IPS-NIHi7 (cell line): ENCODE data around the gene PTPN14.

Source experiments
- DNase-seq: peaks from one replicate; pipeline ENCODE4 v3.0.0; 2012; ENCODE audit warnings: mixed read lengths; ENCODE audit errors: extremely low spot score

Gene PTPN14

GRCh38 chr1:214454569-214455396, 96.6 kb downstream of the PTPN14 start:
- no peak for DNase-seq

- no peak for DNase-seq
Observed at GRCh38 chr1:214453109-214453722, 98.2 kb downstream of the PTPN14 start.

- no peak for DNase-seq
Observed at GRCh38 chr1:214452152-214452784, 99.1 kb downstream of the PTPN14 start.

GRCh38 chr1:214451596-214451995, 99.8 kb downstream of the PTPN14 start:
- DNase-seq: no peak

GRCh38 chr1:214449371-214449770, 102.0 kb downstream of the PTPN14 start:
- no peak for DNase-seq

- DNase-seq: no peak
Observed at GRCh38 chr1:214448536-214448935, 102.9 kb downstream of the PTPN14 start.

- no peak for DNase-seq
Observed at GRCh38 chr1:214447557-214447871, 103.9 kb downstream of the PTPN14 start.

GRCh38 chr1:214446772-214447556, 104.4 kb downstream of the PTPN14 start:
- peak; percentile 90 for DNase-seq

- DNase-seq: no peak
Observed at GRCh38 chr1:214445831-214446614, 105.4 kb downstream of the PTPN14 start.

GRCh38 chr1:214445199-214445598, 106.2 kb downstream of the PTPN14 start:
- no peak for DNase-seq

GRCh38 chr1:214444182-214444939, 107.0 kb downstream of the PTPN14 start:
- DNase-seq: no peak

- no peak for DNase-seq
Observed at GRCh38 chr1:214441119-214441518, 110.3 kb downstream of the PTPN14 start.

GRCh38 chr1:214440219-214440965, 111.0 kb downstream of the PTPN14 start:
- no peak for DNase-seq

GRCh38 chr1:214439352-214440119, 111.9 kb downstream of the PTPN14 start:
- no peak for DNase-seq

GRCh38 chr1:214438530-214438929, 112.9 kb downstream of the PTPN14 start:
- no peak for DNase-seq

- no peak for DNase-seq
Observed at GRCh38 chr1:214438075-214438474, 113.3 kb downstream of the PTPN14 start.

- no peak for DNase-seq
Observed at GRCh38 chr1:214435867-214436266, 115.5 kb downstream of the PTPN14 start.

GRCh38 chr1:214432245-214432644, 119.2 kb downstream of the PTPN14 start:
- DNase-seq: no peak
